NCI-H748 treated with DMSO at 0.1 percent for 48 hours (cell line): ENCODE data around the gene ATF7.

ENCODE experiments used
- DNase-seq: peaks from one replicate; lab custom pipeline; 2025; lab: John Stamatoyannopoulos, UW

Gene ATF7

GRCh38 chr12:53596920-53597363 is 29.2 kb downstream of the ATF7 start:
- DNase-seq, result no peak

- no peak for DNase-seq
Observed at GRCh38 chr12:53594897-53595615, 31.1 kb downstream of the ATF7 start.

GRCh38 chr12:53593707-53594106 is 32.5 kb downstream of the ATF7 start:
- DNase-seq, result no peak

- DNase-seq, result no peak
Observed at GRCh38 chr12:53593031-53593430, 33.2 kb downstream of the ATF7 start.

- DNase-seq, result no peak
Observed at GRCh38 chr12:53592426-53592825, 33.8 kb downstream of the ATF7 start.

- DNase-seq, result no peak
Observed at GRCh38 chr12:53591301-53592206, 34.6 kb downstream of the ATF7 start.

- no peak for DNase-seq
Observed at GRCh38 chr12:53590652-53591051, 35.5 kb downstream of the ATF7 start.

DNA sequence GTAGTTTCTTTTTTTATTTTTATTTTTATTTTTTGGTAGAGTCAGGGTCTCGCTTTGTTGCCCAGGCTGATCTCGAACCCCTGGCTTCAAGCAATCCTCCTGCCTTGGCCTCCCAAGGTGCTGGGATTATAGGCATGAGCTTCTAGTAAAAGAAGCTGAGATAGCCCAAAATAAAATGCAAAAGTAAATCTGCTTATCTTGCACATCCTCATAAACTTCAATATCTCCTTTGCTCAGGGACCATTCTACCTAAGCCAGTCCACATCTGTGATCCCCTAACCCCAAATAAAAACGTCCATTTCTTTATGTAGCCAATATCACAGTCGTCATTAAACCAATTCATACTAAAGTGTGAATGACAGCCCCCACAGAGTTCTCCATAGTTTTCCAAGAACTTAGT is 36.3 kb downstream of the ATF7 start:
- DNase-seq, result no peak

DNA sequence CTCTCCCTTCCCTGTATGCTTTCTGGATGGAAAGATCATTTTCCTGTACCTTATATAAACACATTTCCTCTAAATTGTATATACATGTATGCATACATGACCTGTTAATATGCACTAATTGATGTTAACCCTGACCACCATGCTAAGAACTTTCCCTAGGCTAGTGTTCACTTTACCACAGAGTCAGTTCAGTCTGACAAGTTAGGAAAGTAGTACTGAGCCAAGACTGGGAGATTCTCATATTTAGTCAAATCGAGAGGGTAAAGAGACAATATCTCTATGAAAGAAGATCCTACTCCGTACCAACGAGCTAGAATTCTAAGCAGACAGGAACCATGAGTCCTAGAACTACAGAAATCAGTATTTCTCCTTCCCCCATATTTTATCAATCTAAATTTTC is 36.8 kb downstream of the ATF7 start:
- DNase-seq, result no peak

DNA sequence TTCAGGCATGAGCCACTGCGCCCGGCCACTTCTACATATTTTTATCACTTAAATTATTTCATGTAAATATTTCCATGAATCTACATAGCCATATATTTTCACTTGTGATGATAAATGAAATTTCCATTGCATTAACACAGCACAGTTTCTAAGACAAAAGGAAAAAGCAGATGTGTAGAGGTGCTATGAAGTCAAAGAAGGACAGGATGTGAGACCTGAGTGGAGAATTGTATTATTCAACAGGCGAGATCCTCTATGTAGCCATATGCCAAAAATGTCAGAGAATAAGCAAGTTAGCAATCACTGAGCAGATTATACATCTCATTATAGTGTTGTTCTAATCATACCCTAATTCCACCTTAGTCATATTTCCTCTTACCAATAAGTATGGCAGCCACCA is 38.1 kb downstream of the ATF7 start:
- DNase-seq, result no peak

DNA sequence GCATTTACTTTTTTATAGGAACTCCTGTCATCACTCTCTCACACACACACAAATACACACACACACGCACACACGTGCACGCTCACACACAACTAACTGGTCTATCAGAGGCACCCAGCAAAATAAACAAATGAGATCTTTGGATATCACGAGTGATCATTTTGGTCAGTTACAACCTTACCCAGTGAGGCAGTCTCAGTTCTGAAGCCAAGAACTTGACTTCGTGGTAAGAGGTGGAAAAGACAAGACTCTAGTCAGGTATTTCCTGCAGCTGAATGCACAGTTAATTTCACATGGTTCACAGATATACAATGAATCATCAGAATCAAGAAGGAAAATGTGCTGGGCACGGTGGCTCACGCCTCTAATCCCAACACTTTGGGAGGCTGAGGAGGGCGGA is 39.4 kb downstream of the ATF7 start:
- no peak for DNase-seq

GRCh38 chr12:53585448-53586125 is 40.6 kb downstream of the ATF7 start:
- no peak for DNase-seq

DNA sequence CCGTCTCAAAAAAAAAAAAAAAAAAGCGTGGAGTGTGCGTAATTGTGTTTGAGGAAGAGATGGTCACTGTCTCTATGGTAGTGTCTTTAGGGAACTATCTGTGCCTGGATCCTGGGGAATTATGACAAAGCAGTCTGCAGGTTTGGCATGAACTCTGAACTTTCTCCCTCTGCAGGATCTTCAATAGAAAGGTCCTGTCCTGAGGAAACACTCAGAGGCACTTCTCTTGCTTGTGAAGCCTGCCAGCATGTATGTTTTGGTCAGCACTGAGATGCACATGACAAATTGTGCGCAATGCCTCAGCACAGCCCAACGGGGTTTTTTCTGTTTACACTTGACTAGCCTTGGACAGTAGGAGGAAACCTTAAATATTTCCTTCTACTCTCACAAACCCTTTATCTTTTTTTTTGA is 46.6 kb downstream of the ATF7 start:
- no peak for DNase-seq

DNA sequence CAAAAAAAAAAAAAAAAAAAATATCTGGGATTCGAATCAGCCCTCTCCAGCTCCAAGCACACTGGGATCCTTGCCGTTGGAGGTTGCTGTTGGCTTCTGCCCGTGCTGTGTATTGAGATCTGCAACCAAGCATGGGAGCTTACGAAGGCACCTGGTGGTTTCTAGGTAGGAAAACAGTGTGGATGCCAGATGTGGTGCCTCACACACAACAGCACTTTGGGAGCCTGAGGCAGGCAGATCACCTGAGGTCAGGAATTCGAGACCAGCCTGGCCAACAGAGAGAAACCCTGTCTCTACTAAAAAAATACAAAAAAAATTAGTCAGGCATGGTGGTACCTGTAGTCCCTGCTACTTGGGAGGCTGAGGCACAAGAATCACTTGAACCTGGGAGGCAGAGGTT is 47.4 kb downstream of the ATF7 start:
- no peak for DNase-seq

GRCh38 chr12:53577941-53578352 is 48.2 kb downstream of the ATF7 start:
- no peak for DNase-seq

GRCh38 chr12:53575502-53576249 is 50.5 kb downstream of the ATF7 start:
- no peak for DNase-seq

- no peak for DNase-seq
Observed at GRCh38 chr12:53572134-53572758, 53.9 kb downstream of the ATF7 start.

DNA sequence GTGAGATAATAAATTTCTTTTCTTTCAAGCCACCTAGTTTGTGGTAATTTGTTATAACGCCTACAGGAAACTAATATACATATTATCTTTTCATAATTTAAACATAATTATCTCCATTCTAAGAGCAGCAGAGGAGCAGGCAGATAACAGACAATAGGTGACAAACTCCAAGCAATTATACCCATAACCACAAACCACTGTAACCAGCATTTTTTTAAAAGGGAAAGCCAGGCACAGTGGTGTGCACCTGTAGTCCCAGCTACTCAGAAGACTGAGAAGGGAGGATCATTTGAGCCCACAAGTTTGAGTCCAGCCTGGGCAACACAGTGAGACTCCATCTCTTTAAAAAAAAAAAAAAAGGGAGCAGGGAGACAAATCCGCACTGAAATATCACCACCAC is 54.9 kb downstream of the ATF7 start:
- DNase-seq, result no peak

GRCh38 chr12:53568809-53569557 is 57.2 kb downstream of the ATF7 start:
- DNase-seq, result no peak

DNA sequence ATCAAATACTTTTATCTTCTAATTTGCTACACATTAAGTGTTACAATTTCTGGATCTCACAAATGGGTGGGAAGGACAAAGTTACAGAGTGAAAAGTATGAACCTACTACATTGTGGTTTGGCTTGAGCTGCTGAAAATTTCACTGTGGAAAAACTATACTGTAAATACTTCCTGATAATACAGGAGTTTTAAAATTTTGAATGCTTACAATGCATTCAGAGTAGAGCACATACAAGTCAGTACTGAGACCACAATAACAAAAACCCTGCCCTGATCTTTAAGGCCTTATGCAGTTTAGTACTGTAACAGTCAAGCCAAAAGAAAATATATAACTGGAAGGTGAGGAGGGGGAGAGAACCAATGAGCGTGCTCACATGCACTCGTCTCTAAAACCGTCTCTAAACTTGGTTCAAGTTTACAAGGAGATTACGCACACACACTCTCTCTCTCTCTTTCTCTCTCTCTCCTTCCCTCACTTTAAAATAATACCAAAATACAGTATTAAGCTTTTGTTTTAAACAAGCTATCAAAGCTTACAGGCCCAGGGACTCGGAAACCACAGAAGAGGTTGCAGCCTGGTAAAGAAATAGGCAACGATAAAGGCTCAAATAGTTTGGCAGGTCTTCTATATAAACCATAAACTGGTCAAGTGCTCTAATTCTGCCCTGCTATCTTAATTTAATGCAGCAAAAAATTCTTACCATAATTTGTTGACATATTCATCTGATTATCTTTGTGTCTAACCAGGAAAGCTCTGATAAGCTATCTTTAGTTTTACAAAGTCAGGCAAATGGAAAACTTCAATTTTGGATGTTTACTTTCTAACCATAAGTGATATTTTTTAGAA is 58.0 kb downstream of the ATF7 start:
- DNase-seq, result no peak
